GM19463 (cell line): ENCODE data around the gene DDIT4.
"Not testable (repeated sequence)": the region's sequence is repeated elsewhere in the genome, so short reads cannot be mapped to it uniquely, and the experiment has no call there.

Source experiments
- ATAC-seq: cut with Tn5 transposase; IDR thresholded peaks from one replicate; pipeline ENCODE4 v1.9.1; 2021; ENCODE audit warnings: mild to moderate bottlenecking, moderate library complexity; ENCODE audit not compliant: unreplicated experiment

DDIT4 gene

GRCh38 chr10:72285972-72286521, 12.3 kb downstream of the DDIT4 start:
- no peak for ATAC-seq

DNA sequence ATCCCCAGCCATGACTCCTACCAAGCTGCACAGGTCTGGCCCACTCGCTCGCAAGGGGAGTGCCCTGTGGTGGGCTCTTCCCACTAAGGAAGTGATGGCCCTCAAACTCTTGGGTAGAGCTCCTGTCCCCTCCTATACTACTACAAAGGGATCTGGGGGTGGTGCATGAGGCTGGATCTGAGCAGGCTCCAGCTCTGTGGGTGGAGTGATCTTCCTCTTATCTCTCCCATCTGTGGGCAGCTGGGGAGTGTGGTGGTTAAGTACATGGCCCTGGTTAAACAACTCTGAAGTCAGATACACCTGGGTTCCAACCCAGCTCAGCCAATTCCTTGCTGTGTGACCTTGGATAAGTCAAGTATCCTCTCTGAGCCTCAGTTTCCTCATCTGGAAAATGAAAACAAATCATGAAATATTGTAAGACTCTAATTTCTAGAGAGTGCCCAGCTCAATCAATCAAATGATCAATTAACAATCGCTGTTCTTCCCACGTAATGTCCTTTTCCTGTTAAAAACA, 17.4 kb downstream of the DDIT4 start:
- ATAC-seq = no peak

DNA sequence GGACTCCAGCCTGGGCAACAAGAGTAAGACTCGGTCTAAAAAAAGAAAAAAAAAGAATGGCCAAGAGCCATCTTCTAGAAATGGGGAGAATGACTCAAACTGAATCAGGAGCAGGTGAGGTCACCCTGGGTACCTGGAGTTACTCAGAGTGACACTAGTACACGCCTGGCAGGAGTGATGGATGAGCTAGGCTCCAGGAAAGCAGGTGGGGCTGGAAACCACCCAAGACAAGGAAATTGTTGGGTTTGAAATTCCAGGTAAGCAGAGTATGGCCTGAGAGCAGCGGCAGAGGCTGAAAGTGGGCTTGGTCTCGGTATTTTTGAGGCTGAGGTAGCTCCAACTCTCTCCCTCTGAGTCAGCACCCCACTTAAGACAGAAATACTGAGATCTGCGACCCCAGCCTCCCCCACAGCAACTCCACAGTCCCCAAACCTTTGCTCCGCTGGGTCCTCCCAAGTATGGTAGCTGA, 18.5 kb downstream of the DDIT4 start:
- no peak for ATAC-seq

GRCh38 chr10:72295330-72295910, 21.7 kb downstream of the DDIT4 start:
- no peak for ATAC-seq

DNA sequence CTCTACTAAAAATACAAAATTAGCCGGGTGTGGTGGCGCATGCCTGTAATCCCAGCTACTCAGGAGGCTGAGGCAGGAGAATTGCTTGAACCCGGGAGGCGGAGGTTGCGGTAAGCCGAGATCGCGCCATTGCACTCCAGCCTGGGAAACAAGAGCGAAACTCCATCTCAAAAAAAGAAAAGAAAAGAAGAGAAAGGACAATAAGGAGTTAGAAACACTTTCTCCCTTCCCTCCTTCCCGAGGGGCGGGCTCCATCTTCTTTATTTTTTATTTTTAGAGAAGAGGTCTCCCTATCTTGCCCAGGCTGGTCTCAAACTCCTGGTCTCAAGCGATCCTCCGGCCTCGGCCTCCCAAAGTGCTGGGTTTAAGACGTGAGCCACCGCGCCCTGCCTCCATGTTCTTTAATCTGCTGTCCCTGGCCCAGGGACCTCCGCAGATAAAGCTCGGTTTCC, 23.1 kb downstream of the DDIT4 start:
- not testable (repeated sequence) for ATAC-seq

- ATAC-seq = peak; percentile 50
These were observed 23.6 kb downstream of the DDIT4 start for GRCh38 chr10:72297281-72297804.

DNA sequence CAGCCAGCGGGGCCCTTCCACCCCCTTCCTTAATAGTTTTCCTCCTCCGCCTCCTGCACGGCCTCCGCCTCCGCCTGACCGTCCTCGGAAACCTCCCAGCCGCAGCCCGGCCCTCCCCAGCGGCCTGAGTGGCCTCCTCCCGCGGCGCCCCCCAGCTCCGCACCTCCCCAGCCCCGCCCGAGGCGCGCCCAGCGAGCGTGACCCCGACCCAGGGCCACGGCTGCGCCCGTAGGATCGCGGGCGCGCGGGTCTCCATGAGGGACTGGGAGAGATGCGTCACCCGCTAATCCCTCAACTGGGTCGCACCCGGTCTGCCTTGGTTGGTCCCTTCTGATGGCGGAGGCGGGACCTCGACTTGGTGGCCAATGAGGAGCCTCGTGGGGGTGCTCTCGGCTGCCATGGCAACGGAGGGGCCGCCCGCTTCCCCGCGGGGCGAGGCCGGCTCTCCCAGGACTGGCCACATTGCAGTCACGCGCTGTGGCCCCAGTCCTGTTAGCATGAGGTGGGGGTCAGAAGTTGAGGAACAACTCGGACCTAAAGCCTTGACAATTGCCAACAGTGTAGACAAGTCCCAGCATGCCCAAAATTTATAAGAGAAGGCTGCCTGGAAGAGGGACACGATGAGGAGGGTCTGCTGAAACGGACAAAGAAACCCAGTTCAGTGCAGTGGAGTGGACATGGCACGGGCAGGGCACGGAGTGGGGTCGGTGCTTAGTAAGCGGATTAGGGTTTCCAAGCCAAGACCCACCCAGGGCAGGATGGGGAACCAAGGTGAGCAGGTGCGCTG, 24.3 kb downstream of the DDIT4 start:
- peak; percentile 79 for ATAC-seq

GRCh38 chr10:72298592-72299519, 25.1 kb downstream of the DDIT4 start:
- ATAC-seq = no peak

DNA sequence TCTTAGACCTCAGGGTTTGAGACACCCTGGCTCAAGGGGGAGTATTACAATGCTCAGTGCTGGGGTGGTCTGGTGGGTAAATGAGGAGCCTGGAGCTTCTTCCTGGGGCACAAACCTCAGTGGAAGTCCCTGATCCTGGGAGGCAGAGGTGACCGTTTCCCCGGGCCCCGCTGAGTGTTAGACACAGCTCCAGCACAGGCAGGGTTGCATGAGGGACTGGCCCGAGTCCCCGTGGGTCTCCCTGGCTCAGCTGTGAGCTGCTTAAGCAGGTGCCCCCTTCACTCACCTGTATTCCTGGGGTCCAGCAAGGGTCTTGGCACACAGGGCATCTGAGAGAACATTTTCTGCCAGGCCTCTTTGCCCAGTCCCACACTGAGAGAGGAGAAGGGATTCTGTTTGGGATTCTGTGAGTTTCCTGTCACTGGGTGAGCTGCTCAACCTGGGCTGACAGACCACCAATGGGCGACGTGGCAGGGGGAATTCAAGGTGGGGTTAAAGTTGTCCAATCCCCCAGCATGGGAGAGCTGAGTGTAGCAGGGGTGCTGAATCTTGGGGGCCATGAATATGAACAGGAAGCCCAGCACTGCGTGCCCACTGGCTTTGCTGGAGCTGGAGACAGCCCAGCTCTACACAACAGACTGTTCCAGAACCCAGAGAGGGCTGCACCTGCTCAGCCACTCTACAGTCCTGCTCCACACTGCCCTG, 29.9 kb downstream of the DDIT4 start:
- ATAC-seq = no peak

DNA sequence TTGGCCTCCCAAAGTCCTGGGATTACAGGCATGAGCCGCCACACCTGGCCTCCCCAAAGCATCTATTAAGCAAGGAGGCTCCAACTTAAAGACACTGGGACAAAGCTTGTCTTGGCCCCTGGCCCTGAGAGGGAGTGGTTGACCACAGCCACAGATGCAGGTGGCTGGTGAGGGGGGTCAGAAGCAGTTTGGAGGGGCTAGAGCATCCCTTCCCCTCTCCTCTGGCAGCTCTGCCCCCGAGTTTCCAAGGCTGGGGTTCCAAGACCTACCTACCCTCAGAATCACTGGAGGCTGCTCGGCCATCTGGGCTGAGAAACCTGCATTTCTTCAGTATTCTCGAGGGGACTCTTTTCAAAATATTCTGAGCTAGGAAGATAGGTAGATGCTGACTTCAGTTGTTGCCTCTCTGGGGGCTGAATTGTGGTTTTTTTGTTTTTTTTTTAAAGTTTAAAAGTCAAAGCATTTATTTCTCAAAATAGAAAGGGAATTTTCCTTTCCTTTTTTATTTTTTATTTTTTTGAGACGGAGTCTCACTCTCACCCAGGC, 32.6 kb downstream of the DDIT4 start:
- ATAC-seq = no peak

GRCh38 chr10:72307711-72308110, 34.0 kb downstream of the DDIT4 start:
- not testable (repeated sequence) for ATAC-seq

- ATAC-seq = no peak
These were observed 34.7 kb downstream of the DDIT4 start for GRCh38 chr10:72308320-72308987.

GRCh38 chr10:72309290-72310240, 35.8 kb downstream of the DDIT4 start:
- ATAC-seq = no peak

DNA sequence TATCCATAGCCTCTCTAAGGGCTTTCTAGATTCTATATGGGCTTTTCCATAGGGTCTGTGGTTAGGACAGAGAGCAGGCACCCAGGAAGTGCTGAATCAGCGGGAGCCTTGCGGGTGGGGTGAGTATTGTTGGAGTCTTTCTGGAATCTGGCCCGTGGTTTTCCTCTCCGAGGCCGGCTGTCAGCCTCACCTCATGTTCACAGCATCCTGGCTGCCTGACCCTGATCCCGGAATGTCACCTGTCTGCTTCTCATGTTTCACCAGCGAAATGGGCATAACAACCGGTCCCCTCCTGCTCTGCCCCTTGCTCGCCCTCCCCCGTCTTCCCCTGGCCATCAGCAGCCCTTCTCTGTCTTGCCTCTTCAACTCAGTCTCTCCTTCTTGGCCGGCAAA, 36.5 kb downstream of the DDIT4 start:
- ATAC-seq = no peak

DNA sequence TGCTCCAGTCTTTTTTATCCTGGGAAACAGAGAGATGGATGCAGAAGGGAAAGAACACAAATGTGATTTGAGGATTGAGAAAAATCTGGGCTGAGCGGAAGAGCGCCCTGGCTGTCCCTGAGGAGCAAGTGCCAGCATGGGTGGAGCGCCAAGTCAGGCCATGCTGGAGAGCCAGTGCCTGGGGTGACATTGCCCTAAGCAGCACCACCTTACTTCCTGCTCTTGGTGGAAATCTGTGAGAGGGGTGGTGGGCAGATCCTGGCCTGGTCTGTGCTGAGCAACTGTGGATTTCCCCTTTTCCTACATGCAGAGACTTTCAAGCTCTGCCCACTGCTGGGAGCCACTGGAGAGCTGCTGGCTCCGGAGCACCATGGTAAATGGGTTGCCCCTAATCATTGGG, 36.9 kb downstream of the DDIT4 start:
- ATAC-seq = no peak

GRCh38 chr10:72311667-72312066, 37.9 kb downstream of the DDIT4 start:
- no peak for ATAC-seq

GRCh38 chr10:72312865-72313391, 39.2 kb downstream of the DDIT4 start:
- no peak for ATAC-seq

GRCh38 chr10:72314263-72314662, 40.5 kb downstream of the DDIT4 start:
- ATAC-seq = no peak
